Subcutaneous adipose tissue (tissue), 4 donors: Measurements from ENCODE around the gene ARHGDIG. TPM values are rescaled to one million over a fixed set of nuclear protein-coding genes. Genes with fewer than 3 reads are reported as not detected.

Experiments
- CTCF ChIP-seq: fragments of 450-650 bp; IDR thresholded peaks from one replicate; pipeline ENCODE4 v1.5.1; 2016; ENCODE audit warnings: low read depth, mild to moderate bottlenecking, control low read depth, antibody characterized with exemption, moderate library complexity
- total RNA-seq, 4 donors: library from RNA; depleted of rRNA; stranded (reverse); fragments of >200 nt; gene quantifications; one replicate each; pipeline ENCODE4 v1.1.0, GENCODE V29; 2016

ARHGDIG gene
- total RNA-seq, 4 donors from 2014 or later: not detected

GRCh38 chr16:278863-279366, 1.5 kb upstream of the ARHGDIG start:
- TF ChIP-seq CTCF: no peak

- TF ChIP-seq CTCF: no peak
Observed at GRCh38 chr16:279531-279930, 860 bp upstream of the ARHGDIG start.

GRCh38 chr16:280005-280460, 358 bp upstream of the ARHGDIG start:
- TF ChIP-seq CTCF: no peak

GRCh38 chr16:280991-281659, 734 bp downstream of the ARHGDIG start:
- TF ChIP-seq CTCF: no peak

- TF ChIP-seq CTCF: no peak
Observed at GRCh38 chr16:281660-282255, 1.4 kb downstream of the ARHGDIG start.

- no peak for TF ChIP-seq CTCF
Observed at GRCh38 chr16:282491-282890, 2.1 kb downstream of the ARHGDIG start.

GRCh38 chr16:283033-283805, 2.8 kb downstream of the ARHGDIG start, which contains the start of gene PDIA2:
Gene PDIA2, plus strand, starts transcription at chr16:283164. Its CDS starts 6 bp downstream, at chr16:283170.
- no peak for TF ChIP-seq CTCF
